ENCODE results near the gene CDH4. TPM values are rescaled to one million over a fixed set of nuclear protein-coding genes. Genes with fewer than 3 reads are reported as not detected.

The CDH4 gene
- total and polyA plus RNA-seq, 2 of the 4 experiments (the other 2 are of a cell fraction): 1.6 to 3.5 TPM

- no peak overlapping the region for H2BK20ac ChIP-seq (ENCODE audit: low read depth, low read length)
- ATAC-seq (ENCODE audit: low read depth): no peak
- ChIA-PET POLR2A (ENCODE audit: unreplicated experiment) (no interaction called here), CTCF (interaction anchor here (0.5 kb wide), 1 partner anchor 42 kb away, joined by 5 read pairs; no protein-coding TSS in a partner anchor)
- DNase-seq: no peak
- H2BK5ac ChIP-seq (ENCODE audit: low read depth, low read length, poor library complexity, severe bottlenecking): no peak overlapping the region
- dilution Hi-C loops (cut with HindIII; ENCODE audit: low sequenced_read_pairs, unreplicated experiment) (no loop called here), intact Hi-C loops (cut with micrococcal nuclease) (no loop called here), in situ Hi-C loops (cut with MboI; ENCODE audit: low sequenced_read_pairs) (no loop called here)
- no peaks in the 10 kb centered on the region for H3K9me1 ChIP-seq (ENCODE audit: insufficient read depth, low read length)
- no peak overlapping the region for H2BK120ac ChIP-seq (ENCODE audit: low read depth, low read length)
- no peak overlapping the region for H3K4me2 ChIP-seq (ENCODE audit: low read depth, low read length)
- no peak overlapping the region for H4K8ac ChIP-seq (ENCODE audit: low read depth in 2 of 2, low read length in 2 of 2)
- no peaks in the 10 kb centered on the region for H3K4me1 ChIP-seq (ENCODE audit: control insufficient read depth, insufficient read depth, low read length)
- no peak overlapping the region for H2BK15ac ChIP-seq (ENCODE audit: low read depth, low read length)
- no peak overlapping the region for H3K14ac ChIP-seq (replicated peaks; ENCODE audit: low read depth, low read length)
- H4K91ac ChIP-seq (ENCODE audit: insufficient read depth, low read depth, low read length): no peak overlapping the region
- peaks cover 27% of the 10 kb centered on the region for H3K27me3 ChIP-seq (ENCODE audit: control insufficient read depth, insufficient read depth, low read length)
- no peak overlapping the region for H2AK5ac ChIP-seq (ENCODE audit: low read depth, low read length)
- 95% methylated on average over 3 of the region's 8 CpGs; no CpG with 5 or more reads in 1 of the 2 experiments for WGBS, 2 experiments (ENCODE audit: extremely low coverage in 2 of 2, insufficient read length in 1 of 2)
- no peak overlapping the region for H2AK9ac ChIP-seq (replicated peaks; ENCODE audit: low read depth, low read length, poor library complexity)
- H2AFZ ChIP-seq (replicated peaks; ENCODE audit: low read length, poor library complexity): no peak overlapping the region
- no peaks in the 10 kb centered on the region for H3K79me1 ChIP-seq (ENCODE audit: low read depth in 1 of 2, low read length in 2 of 2)
- H3K18ac ChIP-seq (ENCODE audit: low read depth, low read length): no peak overlapping the region
- no peak overlapping the region for H3K4ac ChIP-seq (ENCODE audit: low read depth, low read length)
- no peaks in the 10 kb centered on the region for H3K36me3 ChIP-seq (ENCODE audit: control insufficient read depth, insufficient read depth, low read length)
- H3K9me3 ChIP-seq (ENCODE audit: control insufficient read depth, insufficient read depth, low read length): peaks cover 3% of the 10 kb centered on the region; the same call in 1 of the 2 replicates
- no peak overlapping the region for H4K5ac ChIP-seq (ENCODE audit: low read depth, low read length)
- H3K9ac ChIP-seq (ENCODE audit: low read depth, low read length): no peak overlapping the region
- H3K23ac ChIP-seq (ENCODE audit: low read depth, low read length): no peak overlapping the region
- no peak for TF ChIP-seq RFX5 (IDR thresholded peaks at IDR 0.05; ENCODE audit: low read depth, low read length)
- TF ChIP-seq MXI1 (IDR thresholded peaks at IDR 0.05; ENCODE audit: borderline replicate concordance, low read depth, low read length): no peak
- TF ChIP-seq, protein P1, sequence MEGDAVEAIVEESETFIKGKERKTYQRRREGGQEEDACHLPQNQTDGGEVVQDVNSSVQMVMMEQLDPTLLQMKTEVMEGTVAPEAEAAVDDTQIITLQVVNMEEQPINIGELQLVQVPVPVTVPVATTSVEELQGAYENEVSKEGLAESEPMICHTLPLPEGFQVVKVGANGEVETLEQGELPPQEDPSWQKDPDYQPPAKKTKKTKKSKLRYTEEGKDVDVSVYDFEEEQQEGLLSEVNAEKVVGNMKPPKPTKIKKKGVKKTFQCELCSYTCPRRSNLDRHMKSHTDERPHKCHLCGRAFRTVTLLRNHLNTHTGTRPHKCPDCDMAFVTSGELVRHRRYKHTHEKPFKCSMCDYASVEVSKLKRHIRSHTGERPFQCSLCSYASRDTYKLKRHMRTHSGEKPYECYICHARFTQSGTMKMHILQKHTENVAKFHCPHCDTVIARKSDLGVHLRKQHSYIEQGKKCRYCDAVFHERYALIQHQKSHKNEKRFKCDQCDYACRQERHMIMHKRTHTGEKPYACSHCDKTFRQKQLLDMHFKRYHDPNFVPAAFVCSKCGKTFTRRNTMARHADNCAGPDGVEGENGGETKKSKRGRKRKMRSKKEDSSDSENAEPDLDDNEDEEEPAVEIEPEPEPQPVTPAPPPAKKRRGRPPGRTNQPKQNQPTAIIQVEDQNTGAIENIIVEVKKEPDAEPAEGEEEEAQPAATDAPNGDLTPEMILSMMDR (conservative IDR thresholded peaks at IDR 0.05; ENCODE audit: low read depth, low read length): no peak
- no peak for TF ChIP-seq CHD1 (IDR thresholded peaks at IDR 0.05; ENCODE audit: low read depth, low read length)
- no peak for TF ChIP-seq NFE2L2 (IDR thresholded peaks at IDR 0.05; ENCODE audit: low read depth, low read length)
- TF ChIP-seq POLR2A (IDR thresholded peaks at IDR 0.05; ENCODE audit: low read depth, low read length): no peak
- no peak for TF ChIP-seq BHLHE40 (IDR thresholded peaks at IDR 0.05; ENCODE audit: low read depth, low read length)
- no peak for TF ChIP-seq FOS (IDR thresholded peaks at IDR 0.05; ENCODE audit: low read depth, low read length)
- no peak for TF ChIP-seq MAFK (IDR thresholded peaks at IDR 0.05; ENCODE audit: low read depth, low read length)
- TF ChIP-seq RCOR1 (IDR thresholded peaks at IDR 0.05; ENCODE audit: insufficient replicate concordance, low read length): no peak
- TF ChIP-seq, protein P2, sequence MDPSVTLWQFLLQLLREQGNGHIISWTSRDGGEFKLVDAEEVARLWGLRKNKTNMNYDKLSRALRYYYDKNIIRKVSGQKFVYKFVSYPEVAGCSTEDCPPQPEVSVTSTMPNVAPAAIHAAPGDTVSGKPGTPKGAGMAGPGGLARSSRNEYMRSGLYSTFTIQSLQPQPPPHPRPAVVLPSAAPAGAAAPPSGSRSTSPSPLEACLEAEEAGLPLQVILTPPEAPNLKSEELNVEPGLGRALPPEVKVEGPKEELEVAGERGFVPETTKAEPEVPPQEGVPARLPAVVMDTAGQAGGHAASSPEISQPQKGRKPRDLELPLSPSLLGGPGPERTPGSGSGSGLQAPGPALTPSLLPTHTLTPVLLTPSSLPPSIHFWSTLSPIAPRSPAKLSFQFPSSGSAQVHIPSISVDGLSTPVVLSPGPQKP (IDR thresholded peaks at IDR 0.05; ENCODE audit: borderline replicate concordance, low read depth, low read length): no peak
- TF ChIP-seq RAD21 (IDR thresholded peaks at IDR 0.05; ENCODE audit: low read length): no peak
- no peak for TF ChIP-seq USF2 (IDR thresholded peaks at IDR 0.05; ENCODE audit: low read depth, low read length)
- TF ChIP-seq SMC3 (IDR thresholded peaks at IDR 0.05; ENCODE audit: low read depth, low read length): no peak
- no peak for TF ChIP-seq CEBPB (IDR thresholded peaks at IDR 0.05; ENCODE audit: low read depth, low read length)
- TF ChIP-seq MAZ (IDR thresholded peaks at IDR 0.05; ENCODE audit: borderline replicate concordance, low read depth, low read length): no peak
- no peak overlapping the region for H3K27ac ChIP-seq (ENCODE audit: insufficient read depth, low read length)
- no peaks in the 10 kb centered on the region for H4K20me1 ChIP-seq (ENCODE audit: insufficient read depth, low read length)
- no peak overlapping the region for H3K56ac ChIP-seq (ENCODE audit: extremely low read depth, insufficient read depth, low read length)
- no TSS peak for BruUV-seq (replicated peaks)
- H3K4me3 ChIP-seq (ENCODE audit: insufficient read depth, low read depth, low read length): no peak overlapping the region
Measured at GRCh38 chr20:61204206-61204605, 47.9 kb upstream of the CDH4 start.

Measured in IMR-90 (cell line).